PFSK-1 (cell line): ENCODE results near the gene EREG.

Experiments
- POLR2AphosphoS5 ChIP-seq: IDR thresholded peaks from 2 replicates; pipeline ENCODE4 v1.6.1; 2012; ENCODE audit warnings: low read depth, mild to moderate bottlenecking, control low read depth, low read length, moderate library complexity
- SIN3A ChIP-seq: IDR thresholded peaks from 2 replicates; pipeline ENCODE4 v1.6.1; 2012; ENCODE audit warnings: mild to moderate bottlenecking, low read length, moderate library complexity, borderline replicate concordance; ENCODE audit not compliant: insufficient read depth
- TAF1 ChIP-seq: IDR thresholded peaks from 2 replicates; pipeline ENCODE4 v1.6.1; 2012; ENCODE audit warnings: low read length, control low read depth, borderline replicate concordance; ENCODE audit not compliant: insufficient read depth
- TF ChIP-seq, protein P1 (sequence below), 2 experiments: IDR thresholded peaks; 2 replicates each; pipeline versions ENCODE4 v1.6.1 to v1.8.0; 2011 to 2012; ENCODE audit warnings: low read depth in 2 of 2, low read length in 2 of 2, control low read depth in 1 of 2, inconsistent platforms in 1 of 2, mild to moderate bottlenecking in 1 of 2, moderate library complexity in 1 of 2; ENCODE audit not compliant: insufficient read depth in 1 of 2

- TF ChIP-seq TAF1 = no peak
- TF ChIP-seq, protein P1, sequence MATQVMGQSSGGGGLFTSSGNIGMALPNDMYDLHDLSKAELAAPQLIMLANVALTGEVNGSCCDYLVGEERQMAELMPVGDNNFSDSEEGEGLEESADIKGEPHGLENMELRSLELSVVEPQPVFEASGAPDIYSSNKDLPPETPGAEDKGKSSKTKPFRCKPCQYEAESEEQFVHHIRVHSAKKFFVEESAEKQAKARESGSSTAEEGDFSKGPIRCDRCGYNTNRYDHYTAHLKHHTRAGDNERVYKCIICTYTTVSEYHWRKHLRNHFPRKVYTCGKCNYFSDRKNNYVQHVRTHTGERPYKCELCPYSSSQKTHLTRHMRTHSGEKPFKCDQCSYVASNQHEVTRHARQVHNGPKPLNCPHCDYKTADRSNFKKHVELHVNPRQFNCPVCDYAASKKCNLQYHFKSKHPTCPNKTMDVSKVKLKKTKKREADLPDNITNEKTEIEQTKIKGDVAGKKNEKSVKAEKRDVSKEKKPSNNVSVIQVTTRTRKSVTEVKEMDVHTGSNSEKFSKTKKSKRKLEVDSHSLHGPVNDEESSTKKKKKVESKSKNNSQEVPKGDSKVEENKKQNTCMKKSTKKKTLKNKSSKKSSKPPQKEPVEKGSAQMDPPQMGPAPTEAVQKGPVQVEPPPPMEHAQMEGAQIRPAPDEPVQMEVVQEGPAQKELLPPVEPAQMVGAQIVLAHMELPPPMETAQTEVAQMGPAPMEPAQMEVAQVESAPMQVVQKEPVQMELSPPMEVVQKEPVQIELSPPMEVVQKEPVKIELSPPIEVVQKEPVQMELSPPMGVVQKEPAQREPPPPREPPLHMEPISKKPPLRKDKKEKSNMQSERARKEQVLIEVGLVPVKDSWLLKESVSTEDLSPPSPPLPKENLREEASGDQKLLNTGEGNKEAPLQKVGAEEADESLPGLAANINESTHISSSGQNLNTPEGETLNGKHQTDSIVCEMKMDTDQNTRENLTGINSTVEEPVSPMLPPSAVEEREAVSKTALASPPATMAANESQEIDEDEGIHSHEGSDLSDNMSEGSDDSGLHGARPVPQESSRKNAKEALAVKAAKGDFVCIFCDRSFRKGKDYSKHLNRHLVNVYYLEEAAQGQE (IDR thresholded peaks at IDR 0.05; ENCODE audit: insufficient read depth in 1 of 2, low read depth in 2 of 2, low read length in 2 of 2) = no peak
- TF ChIP-seq POLR2AphosphoS5 = no peak
- TF ChIP-seq SIN3A = no peak
Measured at GRCh38 chr4:74357965-74358364, 7.0 kb upstream of the EREG start.
